Measurements from ENCODE around the gene PAQR7.
A peak's percentile ranks its signal among the peaks of the same experiment; 100 is the strongest.

Gene PAQR7

GRCh38 chr1:25875154-25875855 lies at the start of gene PAQR7:
Gene PAQR7, minus strand, starts transcription at chr1:25875708. Its CDS starts 11,869 bp downstream, at chr1:25863839.
- Histone ChIP-seq H3K4me3 (ENCODE audit: severe bottlenecking) (peak within 1 kb of the TSS; percentile 42), H3K27me3 (ENCODE audit: insufficient read depth, poor library complexity, severe bottlenecking) (no peaks in the 10 kb centered on the region), H3K27ac (ENCODE audit: poor library complexity, severe bottlenecking) (peak within 1 kb of the TSS; percentile 71), H3K36me3 (ENCODE audit: low read depth) (peaks cover 7% of the 10 kb centered on the region), H3K9me3 (ENCODE audit: severe bottlenecking) (no peaks in the 10 kb centered on the region), H3K4me1 (ENCODE audit: insufficient read depth, poor library complexity, severe bottlenecking) (peaks cover 34% of the 10 kb centered on the region)
- peak; percentile 31 for TF ChIP-seq CTCF (IDR thresholded peaks at IDR 0.05; ENCODE audit: poor library complexity, severe bottlenecking)
- DNase-seq (ENCODE audit: low spot score) (no peak), ATAC-seq (ENCODE audit: low read depth) (peak; percentile 54)

GRCh38 chr1:25924454-25924853 lies 48.9 kb upstream of the PAQR7 start:
- Histone ChIP-seq H3K27me3 (ENCODE audit: insufficient read depth, poor library complexity, severe bottlenecking) (peaks cover 5% of the 10 kb centered on the region), H3K36me3 (ENCODE audit: low read depth) (no peaks in the 10 kb centered on the region), H3K27ac (ENCODE audit: poor library complexity, severe bottlenecking) (no peak overlapping the region), H3K4me1 (ENCODE audit: insufficient read depth, poor library complexity, severe bottlenecking) (no peaks in the 10 kb centered on the region), H3K4me3 (ENCODE audit: severe bottlenecking) (no peak overlapping the region), H3K9me3 (ENCODE audit: severe bottlenecking) (no peaks in the 10 kb centered on the region)
- DNase-seq (ENCODE audit: low spot score): no peak
- ATAC-seq (ENCODE audit: low read depth): no peak
- no peak for TF ChIP-seq CTCF (IDR thresholded peaks at IDR 0.05; ENCODE audit: poor library complexity, severe bottlenecking)

GRCh38 chr1:25922971-25923552 lies 47.6 kb upstream of the PAQR7 start:
- Histone ChIP-seq H3K4me1 (ENCODE audit: insufficient read depth, poor library complexity, severe bottlenecking) (no peaks in the 10 kb centered on the region), H3K36me3 (ENCODE audit: low read depth) (no peaks in the 10 kb centered on the region), H3K27ac (ENCODE audit: poor library complexity, severe bottlenecking) (no peak overlapping the region), H3K9me3 (ENCODE audit: severe bottlenecking) (no peaks in the 10 kb centered on the region), H3K4me3 (ENCODE audit: severe bottlenecking) (peak overlapping the region; percentile 31), H3K27me3 (ENCODE audit: insufficient read depth, poor library complexity, severe bottlenecking) (peaks cover 5% of the 10 kb centered on the region)
- no peak for TF ChIP-seq CTCF (IDR thresholded peaks at IDR 0.05; ENCODE audit: poor library complexity, severe bottlenecking)
- DNase-seq (ENCODE audit: low spot score) (no peak), ATAC-seq (ENCODE audit: low read depth) (peak; percentile 75)

GRCh38 chr1:25922056-25922970 lies 46.8 kb upstream of the PAQR7 start:
- ATAC-seq (ENCODE audit: low read depth) (peak; percentile 36; the same call in 2 of the 3 replicates), DNase-seq (ENCODE audit: low spot score) (no peak)
- Histone ChIP-seq H3K9me3 (ENCODE audit: severe bottlenecking) (no peaks in the 10 kb centered on the region), H3K4me1 (ENCODE audit: insufficient read depth, poor library complexity, severe bottlenecking) (no peaks in the 10 kb centered on the region), H3K4me3 (ENCODE audit: severe bottlenecking) (peak overlapping the region; percentile 31), H3K36me3 (ENCODE audit: low read depth) (no peaks in the 10 kb centered on the region), H3K27ac (ENCODE audit: poor library complexity, severe bottlenecking) (no peak overlapping the region), H3K27me3 (ENCODE audit: insufficient read depth, poor library complexity, severe bottlenecking) (peaks cover 5% of the 10 kb centered on the region)
- TF ChIP-seq CTCF (IDR thresholded peaks at IDR 0.05; ENCODE audit: poor library complexity, severe bottlenecking): no peak

All from RWPE2 (cell line).